ENCODE data around the gene NGEF.

DNA sequence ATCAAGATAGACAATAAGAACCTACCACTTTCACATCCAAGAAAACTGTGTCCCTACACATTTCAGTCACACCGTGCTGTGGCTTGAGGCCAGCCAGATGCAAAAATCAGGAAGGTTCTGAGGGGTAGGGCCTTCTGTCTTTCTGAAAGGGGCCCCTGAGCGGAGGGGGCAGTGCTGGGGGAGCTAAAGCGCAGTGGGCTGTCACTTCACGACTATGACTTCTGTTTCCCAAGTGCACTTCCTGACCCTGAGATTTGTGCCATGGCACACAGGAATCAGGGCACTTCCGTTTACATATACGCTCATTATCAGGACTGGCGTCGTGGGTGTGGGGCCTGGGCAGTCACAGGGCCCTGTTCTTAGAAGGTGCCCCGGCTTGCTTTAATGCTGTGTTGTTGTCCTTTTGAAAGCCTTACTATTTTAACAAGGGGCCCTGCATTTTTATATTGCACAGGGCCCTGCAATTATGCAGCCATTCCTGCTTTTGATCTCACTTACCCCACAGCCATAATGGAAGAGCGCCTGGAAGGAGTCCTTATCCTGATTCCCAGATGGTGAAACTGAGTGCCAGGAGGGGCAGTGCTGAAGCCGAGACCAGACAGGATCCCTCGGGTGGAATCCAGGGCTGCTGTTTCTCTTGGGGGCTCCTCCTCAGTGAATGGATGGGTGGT is 620 bp downstream of the NGEF start:
- TF ChIP-seq POLR2A (IDR thresholded peaks at IDR 0.05) = no peak
- no peak for TF ChIP-seq POLR2AphosphoS5 (IDR thresholded peaks at IDR 0.05)
- TF ChIP-seq, protein P1, sequence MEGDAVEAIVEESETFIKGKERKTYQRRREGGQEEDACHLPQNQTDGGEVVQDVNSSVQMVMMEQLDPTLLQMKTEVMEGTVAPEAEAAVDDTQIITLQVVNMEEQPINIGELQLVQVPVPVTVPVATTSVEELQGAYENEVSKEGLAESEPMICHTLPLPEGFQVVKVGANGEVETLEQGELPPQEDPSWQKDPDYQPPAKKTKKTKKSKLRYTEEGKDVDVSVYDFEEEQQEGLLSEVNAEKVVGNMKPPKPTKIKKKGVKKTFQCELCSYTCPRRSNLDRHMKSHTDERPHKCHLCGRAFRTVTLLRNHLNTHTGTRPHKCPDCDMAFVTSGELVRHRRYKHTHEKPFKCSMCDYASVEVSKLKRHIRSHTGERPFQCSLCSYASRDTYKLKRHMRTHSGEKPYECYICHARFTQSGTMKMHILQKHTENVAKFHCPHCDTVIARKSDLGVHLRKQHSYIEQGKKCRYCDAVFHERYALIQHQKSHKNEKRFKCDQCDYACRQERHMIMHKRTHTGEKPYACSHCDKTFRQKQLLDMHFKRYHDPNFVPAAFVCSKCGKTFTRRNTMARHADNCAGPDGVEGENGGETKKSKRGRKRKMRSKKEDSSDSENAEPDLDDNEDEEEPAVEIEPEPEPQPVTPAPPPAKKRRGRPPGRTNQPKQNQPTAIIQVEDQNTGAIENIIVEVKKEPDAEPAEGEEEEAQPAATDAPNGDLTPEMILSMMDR (IDR thresholded peaks at IDR 0.05) = no peak
